H1 (cell line): ENCODE results near the gene KIAA1755. TPM values are rescaled to one million over a fixed set of nuclear protein-coding genes. Genes with fewer than 3 reads are reported as not detected.

Experiments used
- CTCF ChIA-PET: fragments of 300-600 bp; sonication (Branson Sonifier 250); formaldehyde crosslinking; loops from one replicate; lab custom pipeline; 2021; ENCODE audit not compliant: partially characterized antibody; lab: Charles Lee
- POLR2A ChIA-PET: fragments of 300-600 bp; sonication (Branson Sonifier 250); formaldehyde crosslinking; loops from one replicate; lab custom pipeline; 2021; ENCODE audit warnings: inconsistent platforms; ENCODE audit not compliant: partially characterized antibody; lab: Charles Lee
- DNase-seq, 2 experiments: peaks; one replicate each; pipeline versions ENCODE4 v3.0.0 to v3.0.0-alpha.2; 2010 to 2022; ENCODE audit warnings: low spot score in 2 of 2, low read depth in 1 of 2, mixed read lengths in 1 of 2
- FAIRE-seq: peaks from 2 replicates; lab custom pipeline; 2011; peaks lifted over from hg19 to GRCh38; lab: Jason Lieb, UNC
- H2AFZ ChIP-seq: 2 replicates; pipeline ENCODE4 v1.8.1; 2012; ENCODE audit warnings: low read length, inconsistent platforms
- H2AK5ac ChIP-seq: 2 replicates; pipeline ENCODE4 v1.6.1; 2013; ENCODE audit warnings: low read depth, low read length
- H2BK120ac ChIP-seq: replicated peaks from 2 replicates; pipeline ENCODE3; 2013; ENCODE audit warnings: low read depth, low read length, inconsistent platforms
- H2BK12ac ChIP-seq: 2 replicates; pipeline ENCODE4 v1.6.1; 2013; ENCODE audit warnings: low read depth, low read length
- H2BK15ac ChIP-seq: 2 replicates; pipeline ENCODE4 v1.6.1; 2013; ENCODE audit warnings: low read length
- H2BK20ac ChIP-seq: 2 replicates; pipeline ENCODE4 v1.6.1; 2013; ENCODE audit warnings: low read length
- H2BK5ac ChIP-seq: 2 replicates; pipeline ENCODE4 v1.6.1; 2013; ENCODE audit warnings: low read depth, low read length
- H3K14ac ChIP-seq: 2 replicates; pipeline ENCODE4 v1.6.1; 2013; ENCODE audit warnings: inconsistent platforms; ENCODE audit not compliant: insufficient read length
- H3K18ac ChIP-seq: 2 replicates; pipeline ENCODE4 v1.6.1; 2013; ENCODE audit warnings: low read length; ENCODE audit errors: extremely low read depth
- H3K23ac ChIP-seq: 2 replicates; pipeline ENCODE4 v1.6.1; 2013; ENCODE audit warnings: inconsistent platforms; ENCODE audit not compliant: insufficient read length
- H3K23me2 ChIP-seq: 2 replicates; pipeline ENCODE4 v1.6.1; 2013; ENCODE audit warnings: low read depth, low read length
- H3K27ac ChIP-seq: 2 replicates; pipeline ENCODE4 v1.6.1; 2011; ENCODE audit warnings: low read depth, low read length, inconsistent platforms
- H3K27me3 ChIP-seq, 4 experiments: replicated peaks in 1 of 4; 1 replicate in 1 of 4; 2 replicates in 3 of 4; pipeline versions ENCODE4 v1.6.1 to v1.8.1; 2011 to 2013; ENCODE audit warnings: low read length in 3 of 4, mild to moderate bottlenecking in 3 of 4, inconsistent platforms in 2 of 4, mixed read lengths in 2 of 4, moderate library complexity in 1 of 4; ENCODE audit not compliant: control insufficient read depth in 3 of 4, insufficient read depth in 3 of 4; ENCODE audit errors: extremely low read depth in 1 of 4
- H3K36me3 ChIP-seq, 4 experiments: 2 replicates each; pipeline versions ENCODE4 v1.6.1 to v1.8.1; 2011 to 2013; ENCODE audit warnings: mild to moderate bottlenecking in 4 of 4, low read length in 3 of 4, moderate library complexity in 2 of 4, control low read depth in 1 of 4, inconsistent platforms in 1 of 4; ENCODE audit not compliant: insufficient read depth in 4 of 4, control insufficient read depth in 2 of 4
- H3K4ac ChIP-seq: replicated peaks from 2 replicates; pipeline ENCODE3; 2013; ENCODE audit warnings: low read length, low read depth, mixed read lengths, inconsistent platforms; ENCODE audit not compliant: insufficient read length
- H3K4me1 ChIP-seq, 4 experiments: replicated peaks in 1 of 4; 1 replicate in 1 of 4; 2 replicates in 3 of 4; pipeline versions ENCODE4 v1.6.1 to v1.8.1; 2011 to 2013; ENCODE audit warnings: low read length in 3 of 4, inconsistent platforms in 2 of 4, mixed read lengths in 1 of 4; ENCODE audit not compliant: insufficient read depth in 4 of 4, control insufficient read depth in 3 of 4
- H3K4me2 ChIP-seq, 2 experiments: 2 replicates each; pipeline versions ENCODE4 v1.6.1 to v1.8.1; 2011 to 2013; ENCODE audit warnings: low read depth in 2 of 2, low read length in 2 of 2, control low read depth in 1 of 2, inconsistent platforms in 1 of 2, mild to moderate bottlenecking in 1 of 2; ENCODE audit not compliant: insufficient read depth in 1 of 2
- H3K4me3 ChIP-seq, 4 experiments: fragments of 200-600, 300-600 bp in 1 of 4; sonication (generic), shearing (Covaris generic), sonication (Bioruptor Twin) in 1 of 4; 2 replicates each; pipeline versions ENCODE4 v1.5.1 to v1.8.1; 2011 to 2016; ENCODE audit warnings: low read length in 4 of 4, low read depth in 3 of 4, control low read depth in 2 of 4, inconsistent platforms in 2 of 4, mild to moderate bottlenecking in 2 of 4, mixed read lengths in 1 of 4, moderate library complexity in 1 of 4; ENCODE audit not compliant: insufficient read depth in 2 of 4; ENCODE audit errors: extremely low read depth in 1 of 4
- H3K56ac ChIP-seq: replicated peaks from 2 replicates; pipeline ENCODE3; 2013; ENCODE audit warnings: low read depth, mild to moderate bottlenecking, mixed read lengths, low read length, inconsistent platforms; ENCODE audit not compliant: insufficient read length
- H3K79me1 ChIP-seq: 2 replicates; pipeline ENCODE4 v1.6.1; 2013; ENCODE audit warnings: low read depth, low read length, control low read depth
- H3K79me2 ChIP-seq, 2 experiments: 2 replicates each; pipeline versions ENCODE4 v1.6.1 to v1.8.1; 2012 to 2013; ENCODE audit warnings: low read length in 2 of 2, mild to moderate bottlenecking in 2 of 2, inconsistent platforms in 1 of 2; ENCODE audit not compliant: insufficient read depth in 2 of 2, control insufficient read depth in 1 of 2
- H3K9ac ChIP-seq, 4 experiments: replicated peaks in 1 of 4; 1 replicate in 1 of 4; 2 replicates in 3 of 4; pipeline versions ENCODE4 v1.6.1 to v1.8.1; 2011 to 2013; ENCODE audit warnings: low read depth in 3 of 4, low read length in 3 of 4, control low read depth in 2 of 4, mild to moderate bottlenecking in 2 of 4, moderate library complexity in 2 of 4, inconsistent platforms in 1 of 4; ENCODE audit errors: extremely low read depth in 1 of 4
- H3K9me3 ChIP-seq, 2 experiments: 2 replicates each; pipeline versions ENCODE4 v1.6.1 to v1.8.1; 2012 to 2013; ENCODE audit warnings: mild to moderate bottlenecking in 2 of 2, moderate library complexity in 2 of 2, control low read depth in 1 of 2, inconsistent platforms in 1 of 2, low read depth in 1 of 2, low read length in 1 of 2, mixed read lengths in 1 of 2; ENCODE audit not compliant: insufficient read depth in 2 of 2
- H4K20me1 ChIP-seq, 2 experiments: replicated peaks in 1 of 2; 2 replicates each; pipeline versions ENCODE3 to v1.8.1; 2011 to 2013; ENCODE audit warnings: inconsistent platforms in 2 of 2, low read length in 2 of 2, mild to moderate bottlenecking in 1 of 2; ENCODE audit not compliant: insufficient read depth in 2 of 2, control insufficient read depth in 1 of 2
- H4K5ac ChIP-seq: 2 replicates; pipeline ENCODE4 v1.6.1; 2013; ENCODE audit warnings: low read length, low read depth, mixed read lengths, inconsistent platforms; ENCODE audit not compliant: insufficient read length
- H4K8ac ChIP-seq: 2 replicates; pipeline ENCODE4 v1.8.0; 2013; ENCODE audit warnings: mild to moderate bottlenecking, moderate library complexity, low read length, inconsistent platforms; ENCODE audit not compliant: insufficient read depth; ENCODE audit errors: extremely low read depth
- H4K91ac ChIP-seq: replicated peaks from 2 replicates; pipeline ENCODE3; 2013; ENCODE audit warnings: low read length, mixed read lengths, inconsistent platforms; ENCODE audit not compliant: insufficient read length
- BACH1 ChIP-seq: IDR thresholded peaks from 2 replicates; pipeline ENCODE4 v1.6.1; 2012; ENCODE audit warnings: low read length, improper control_type of control experiment
- CBX5 ChIP-seq: fragments of 300-800, 300-1000 bp; sonication (generic); IDR thresholded peaks from 2 replicates; pipeline ENCODE4 v1.7.1; 2016; ENCODE audit warnings: antibody characterized with exemption, low read length, low read depth
- CEBPB ChIP-seq: IDR thresholded peaks from 2 replicates; pipeline ENCODE4 v1.6.1; 2012; ENCODE audit warnings: low read depth, low read length
- EGR1 ChIP-seq: IDR thresholded peaks from 2 replicates; pipeline ENCODE4 v1.6.1; 2011; ENCODE audit warnings: low read depth, low read length, borderline replicate concordance
- GTF2F1 ChIP-seq: IDR thresholded peaks from 2 replicates; pipeline ENCODE4 v1.6.1; 2012; ENCODE audit warnings: low read depth, low read length, improper control_type of control experiment, borderline replicate concordance
- MAFK ChIP-seq: IDR thresholded peaks from 2 replicates; pipeline ENCODE4 v1.6.1; 2012; ENCODE audit warnings: low read depth, mild to moderate bottlenecking, improper control_type of control experiment, low read length
- PHF8 ChIP-seq: fragments of 200-600 bp; sonication (generic); conservative IDR thresholded peaks from 2 replicates; pipeline ENCODE4 v1.7.1; 2012; ENCODE audit warnings: low read depth, mild to moderate bottlenecking, inconsistent platforms, low read length, moderate library complexity
- POLR2AphosphoS5 ChIP-seq: IDR thresholded peaks from 2 replicates; pipeline ENCODE4 v1.6.1; 2011; ENCODE audit warnings: low read depth, low read length
- SIN3A ChIP-seq, 2 experiments: IDR thresholded peaks in 1 of 2; conservative IDR thresholded peaks in 1 of 2; 2 replicates each; pipeline ENCODE4 v1.6.1; 2011 to 2012; ENCODE audit warnings: low read length in 2 of 2, improper control_type of control experiment in 1 of 2, low read depth in 1 of 2, mild to moderate bottlenecking in 1 of 2
- SIX5 ChIP-seq: IDR thresholded peaks from 2 replicates; pipeline ENCODE4 v1.6.1; 2011; ENCODE audit warnings: mild to moderate bottlenecking, low read depth, low read length
- WGBS, 2 experiments: shearing (Covaris generic) in 1 of 2; methylation state at CpG; one replicate each; pipeline versions ENCODE4 v1.1.6 to v1.1.7; 2013 to 2015; ENCODE audit warnings: low lambda C conversion rate in 2 of 2, mixed read lengths in 2 of 2, inconsistent platforms in 1 of 2, low coverage in 1 of 2, missing lambda C conversion rate in 1 of 2; ENCODE audit not compliant: insufficient replicate concordance in 2 of 2, insufficient coverage in 1 of 2, insufficient read length in 1 of 2; ENCODE audit errors: extremely low coverage in 1 of 2, missing lambda C conversion rate in 1 of 2; 5-methylcytosine and 5-hydroxymethylcytosine counted together
- polyA plus RNA-seq, 7 experiments: library from polyadenylated mRNA; depleted of rRNA in 3 of 7; stranded (reverse) in 5 of 7; unstranded in 2 of 7; fragments of >200 nt in 5 of 7; fragments of 200-250 nt in 2 of 7; gene quantifications; 1 replicate in 5 of 7; 2 replicates in 1 of 7; 4 replicates in 1 of 7; pipeline versions ENCODE4 v1.2.1 to v1.2.3, GENCODE V29; 2011 to 2013; ENCODE audit warnings: missing spikeins in 2 of 7, mixed read lengths in 2 of 7
- total RNA-seq: library from RNA; stranded (reverse); fragmentation: NEBNext Ultra II Directional; extraction: Animal tissue kit (Norgen Biotek cat#: 25700); gene quantifications from 2 replicates; pipeline ENCODE4 v1.2.1, GENCODE V29; 2021
- TF ChIP-seq, protein P1 (sequence below): IDR thresholded peaks from 2 replicates; pipeline ENCODE4 v1.6.1; 2011; ENCODE audit warnings: low read depth, mild to moderate bottlenecking, low read length; ENCODE audit not compliant: insufficient read depth

Gene KIAA1755
- total and polyA plus RNA-seq, 2 of the 8 experiments (the other 6 are each of a cell fraction or from before 2014, with no cell fraction given), result 0.23 TPM; not detected in 1

GRCh38 chr20:38205001-38205400 lies 55.5 kb downstream of the KIAA1755 start:
- no peaks in the 10 kb centered on the region for H3K27me3 ChIP-seq
- no peak overlapping the region for H2BK15ac ChIP-seq
- no peak overlapping the region for H3K27ac ChIP-seq
- H2AFZ ChIP-seq, result no peak overlapping the region
- FAIRE-seq (no peak), DNase-seq (no peak)
- no peak overlapping the region for H2BK20ac ChIP-seq
- CTCF ChIA-PET, result interaction anchor here (0.8 to 4.3 kb wide), 4 partner anchors 10 to 92 kb away, joined by 3 to 20 read pairs (median 6); no protein-coding TSS in a partner anchor
- H3K79me1 ChIP-seq, result no peaks in the 10 kb centered on the region
- no peak overlapping the region for H3K9ac ChIP-seq
- H2BK5ac ChIP-seq, result no peak overlapping the region
- H4K8ac ChIP-seq, result no peak overlapping the region
- no peak overlapping the region for H2AK5ac ChIP-seq
- H2BK120ac ChIP-seq, result no peak overlapping the region
- H3K36me3 ChIP-seq, result no peaks in the 10 kb centered on the region
- no peaks in the 10 kb centered on the region for H3K9me3 ChIP-seq
- H3K4me2 ChIP-seq, result no peak overlapping the region
- WGBS, 2 experiments, result 86% methylated on average over 3 of the region's 3 CpGs; no CpG with 5 or more reads in 1 of the 2 experiments
- H3K79me2 ChIP-seq, result no peaks in the 10 kb centered on the region
- TF ChIP-seq MAFK, result no peak
- TF ChIP-seq, protein P1, sequence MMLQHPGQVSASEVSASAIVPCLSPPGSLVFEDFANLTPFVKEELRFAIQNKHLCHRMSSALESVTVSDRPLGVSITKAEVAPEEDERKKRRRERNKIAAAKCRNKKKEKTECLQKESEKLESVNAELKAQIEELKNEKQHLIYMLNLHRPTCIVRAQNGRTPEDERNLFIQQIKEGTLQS, result no peak
- no peak for TF ChIP-seq GTF2F1
- TF ChIP-seq SIX5, result no peak
- TF ChIP-seq EGR1, result no peak
- TF ChIP-seq CBX5, result no peak
- no peak for TF ChIP-seq BACH1
- TF ChIP-seq CEBPB, result no peak
- TF ChIP-seq PHF8, result no peak
- TF ChIP-seq POLR2AphosphoS5, result no peak
- TF ChIP-seq SIN3A (conservative IDR thresholded peaks at IDR 0.05 in 1 of 2, IDR thresholded peaks at IDR 0.05 in 1 of 2; ENCODE audit: low read depth in 1 of 2, low read length in 2 of 2), result no peak
- TF ChIP-seq, all 59 proteins: peak for 0
- Histone ChIP-seq H4K91ac (no peak overlapping the region), H3K4ac (no peak overlapping the region), H2BK12ac (no peak overlapping the region), H4K5ac (no peak overlapping the region), H4K20me1 (no peaks in the 10 kb centered on the region), H3K4me1 (no peaks in the 10 kb centered on the region), H3K23ac (no peak overlapping the region), H3K56ac (no peak overlapping the region), H3K4me3 (no peak overlapping the region), H3K23me2 (no peaks in the 10 kb centered on the region), H3K14ac (no peak overlapping the region), H3K18ac (no peak overlapping the region)
- POLR2A ChIA-PET, result no interaction called here
